Measurements from ENCODE around the gene FAH. TPM values are rescaled to one million over a fixed set of nuclear protein-coding genes. Genes with fewer than 3 reads are reported as not detected.

FAH gene
- total and polyA plus RNA-seq, 2 donors (not counting 3 experiments of a cell fraction or from before 2014, with no cell fraction given): 18.2 to 18.7 TPM

GRCh38 chr15:80159811-80160569, 7.2 kb downstream of the FAH start:
- H3K4me3 ChIP-seq (replicated peaks in 1 of 3; ENCODE audit: insufficient read depth in 1 of 3, low read depth in 1 of 3, low read length in 3 of 3): no peak overlapping the region
- no peak overlapping the region for H3K4me2 ChIP-seq (ENCODE audit: insufficient read depth, low read length)
- no peak for DNase-seq (ENCODE audit: low read depth, low spot score)
- H3K27me3 ChIP-seq (ENCODE audit: control insufficient read depth in 2 of 2, insufficient read depth in 2 of 2, low read length in 2 of 2): no peaks in the 10 kb centered on the region
- H3K27ac ChIP-seq (ENCODE audit: insufficient read depth, low read depth, low read length): peak overlapping the region; percentile 27
- dilution Hi-C loops (cut with MboI; ENCODE audit: extremely low pct_ligation_motif_present, low sequenced_read_pairs) (no loop called here), intact Hi-C loops (cut with micrococcal nuclease) (no loop called here)
- peaks cover 11% of the 10 kb centered on the region for H3K4me1 ChIP-seq (ENCODE audit: control insufficient read depth, extremely low read depth, insufficient read depth, low read length)
- H3K9ac ChIP-seq (replicated peaks; ENCODE audit: extremely low read depth, insufficient read depth, low read length): no peak overlapping the region
- TF ChIP-seq MYC (IDR thresholded peaks at IDR 0.05; ENCODE audit: low read depth, low read length): no peak
- TF ChIP-seq POLR2AphosphoS5 (IDR thresholded peaks at IDR 0.05; ENCODE audit: insufficient read depth, low read depth, low read length): no peak
- no peak for TF ChIP-seq POLR2A (IDR thresholded peaks at IDR 0.05; ENCODE audit: low read depth, low read length)
- peak overlapping the region; percentile 1 for H2AFZ ChIP-seq (ENCODE audit: low read depth, low read length)
- H3K79me2 ChIP-seq (ENCODE audit: control insufficient read depth, insufficient read depth, low read length): no peaks in the 10 kb centered on the region
- FAIRE-seq: no peak
- ChIA-PET CTCF (interaction anchor here (1.0 to 4.2 kb wide), 5 partner anchors 9 to 306 kb away, joined by 3 to 31 read pairs (median 3); no protein-coding TSS in a partner anchor), POLR2A (interaction anchor here (1.5 kb wide), 1 partner anchor 19 kb away, joined by 4 read pairs; no protein-coding TSS in a partner anchor)
- H4K20me1 ChIP-seq (replicated peaks; ENCODE audit: control insufficient read depth, extremely low read depth, insufficient read depth, low read length): no peaks in the 10 kb centered on the region
- no peaks in the 10 kb centered on the region for H3K9me3 ChIP-seq (replicated peaks; ENCODE audit: control insufficient read depth, insufficient read depth, low read length)
- H3K36me3 ChIP-seq (ENCODE audit: control insufficient read depth in 2 of 2, extremely low read depth in 1 of 2, insufficient read depth in 2 of 2, low read length in 2 of 2): peaks cover 0 to 2% of the 10 kb centered on the region in 2 experiments
- H3K9me1 ChIP-seq (replicated peaks; ENCODE audit: control insufficient read depth, extremely low read depth, insufficient read depth, low read length): no peaks in the 10 kb centered on the region
- no TSS peak for BruUV-seq (replicated peaks)

- Histone ChIP-seq H3K27ac (ENCODE audit: insufficient read depth, low read depth, low read length) (peak overlapping the region; percentile 47), H3K9me3 (replicated peaks; ENCODE audit: control insufficient read depth, insufficient read depth, low read length) (no peaks in the 10 kb centered on the region), H3K79me2 (ENCODE audit: control insufficient read depth, insufficient read depth, low read length) (no peaks in the 10 kb centered on the region), H3K4me1 (ENCODE audit: control insufficient read depth, extremely low read depth, insufficient read depth, low read length) (peaks cover 11% of the 10 kb centered on the region), H3K9ac (replicated peaks; ENCODE audit: extremely low read depth, insufficient read depth, low read length) (no peak overlapping the region), H3K27me3 (ENCODE audit: control insufficient read depth in 2 of 2, insufficient read depth in 2 of 2, low read length in 2 of 2) (no peaks in the 10 kb centered on the region), H3K36me3 (ENCODE audit: control insufficient read depth in 2 of 2, extremely low read depth in 1 of 2, insufficient read depth in 2 of 2, low read length in 2 of 2) (peaks cover 0 to 2% of the 10 kb centered on the region in 2 experiments), H2AFZ (ENCODE audit: low read depth, low read length) (peak overlapping the region; percentile 47), H4K20me1 (replicated peaks; ENCODE audit: control insufficient read depth, extremely low read depth, insufficient read depth, low read length) (no peaks in the 10 kb centered on the region), H3K4me3 (replicated peaks in 1 of 3; ENCODE audit: insufficient read depth in 1 of 3, low read depth in 1 of 3, low read length in 3 of 3) (no peak overlapping the region), H3K9me1 (replicated peaks; ENCODE audit: control insufficient read depth, extremely low read depth, insufficient read depth, low read length) (no peaks in the 10 kb centered on the region), H3K4me2 (ENCODE audit: insufficient read depth, low read length) (no peak overlapping the region)
- BruUV-seq (replicated peaks): no TSS peak
- TF ChIP-seq MAX (IDR thresholded peaks at IDR 0.05; ENCODE audit: insufficient read depth, insufficient read length) (peak; percentile 90), FOS (IDR thresholded peaks at IDR 0.05; ENCODE audit: borderline replicate concordance, insufficient read depth, low read length) (peak; percentile 44), EZH2 (IDR thresholded peaks at IDR 0.05; ENCODE audit: borderline replicate concordance, low read depth, low read length, severe bottlenecking) (no peak), GATA2 (IDR thresholded peaks at IDR 0.05; ENCODE audit: insufficient read depth, insufficient read length, low read depth, low read length) (no peak), POLR2A (IDR thresholded peaks at IDR 0.05; ENCODE audit: low read depth, low read length) (no peak), MYC (IDR thresholded peaks at IDR 0.05; ENCODE audit: low read depth, low read length) (peak; percentile 81), JUN (IDR thresholded peaks at IDR 0.05; ENCODE audit: borderline replicate concordance, insufficient read depth, insufficient read length, low read depth) (peak; percentile 32), POLR2AphosphoS5 (IDR thresholded peaks at IDR 0.05; ENCODE audit: insufficient read depth, low read depth, low read length) (peak; percentile 53)
- TF ChIP-seq, protein P1, sequence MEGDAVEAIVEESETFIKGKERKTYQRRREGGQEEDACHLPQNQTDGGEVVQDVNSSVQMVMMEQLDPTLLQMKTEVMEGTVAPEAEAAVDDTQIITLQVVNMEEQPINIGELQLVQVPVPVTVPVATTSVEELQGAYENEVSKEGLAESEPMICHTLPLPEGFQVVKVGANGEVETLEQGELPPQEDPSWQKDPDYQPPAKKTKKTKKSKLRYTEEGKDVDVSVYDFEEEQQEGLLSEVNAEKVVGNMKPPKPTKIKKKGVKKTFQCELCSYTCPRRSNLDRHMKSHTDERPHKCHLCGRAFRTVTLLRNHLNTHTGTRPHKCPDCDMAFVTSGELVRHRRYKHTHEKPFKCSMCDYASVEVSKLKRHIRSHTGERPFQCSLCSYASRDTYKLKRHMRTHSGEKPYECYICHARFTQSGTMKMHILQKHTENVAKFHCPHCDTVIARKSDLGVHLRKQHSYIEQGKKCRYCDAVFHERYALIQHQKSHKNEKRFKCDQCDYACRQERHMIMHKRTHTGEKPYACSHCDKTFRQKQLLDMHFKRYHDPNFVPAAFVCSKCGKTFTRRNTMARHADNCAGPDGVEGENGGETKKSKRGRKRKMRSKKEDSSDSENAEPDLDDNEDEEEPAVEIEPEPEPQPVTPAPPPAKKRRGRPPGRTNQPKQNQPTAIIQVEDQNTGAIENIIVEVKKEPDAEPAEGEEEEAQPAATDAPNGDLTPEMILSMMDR (IDR thresholded peaks at IDR 0.05; ENCODE audit: extremely low read depth in 1 of 2, insufficient read depth in 1 of 2, low read depth in 1 of 2, low read length in 2 of 2): no peak
- intact Hi-C loops (cut with micrococcal nuclease): no loop called here
- peak; percentile 82 for FAIRE-seq
- DNase-seq (ENCODE audit: low read depth, low spot score): peak; percentile 77
- ChIA-PET CTCF (interaction anchor here (1.0 to 4.2 kb wide), 5 partner anchors 10 to 307 kb away, joined by 3 to 31 read pairs (median 3); no protein-coding TSS in a partner anchor), POLR2A (interaction anchor here (1.2 to 1.5 kb wide), 2 partner anchors 18 to 139 kb away, joined by 3 to 4 read pairs; no protein-coding TSS in a partner anchor)
- dilution Hi-C loops (cut with MboI; ENCODE audit: extremely low pct_ligation_motif_present, low sequenced_read_pairs): no loop called here
Measured at GRCh38 chr15:80160570-80161156, 7.9 kb downstream of the FAH start.

All from endothelial cell of umbilical vein (primary cell).